HG03175 (cell line): ENCODE results near the gene MOSPD2.

Experiments
- ATAC-seq: cut with Tn5 transposase; IDR thresholded peaks from one replicate; pipeline ENCODE4 v1.9.1; 2021; ENCODE audit warnings: mild to moderate bottlenecking, moderate library complexity; ENCODE audit not compliant: unreplicated experiment

MOSPD2 gene

DNA sequence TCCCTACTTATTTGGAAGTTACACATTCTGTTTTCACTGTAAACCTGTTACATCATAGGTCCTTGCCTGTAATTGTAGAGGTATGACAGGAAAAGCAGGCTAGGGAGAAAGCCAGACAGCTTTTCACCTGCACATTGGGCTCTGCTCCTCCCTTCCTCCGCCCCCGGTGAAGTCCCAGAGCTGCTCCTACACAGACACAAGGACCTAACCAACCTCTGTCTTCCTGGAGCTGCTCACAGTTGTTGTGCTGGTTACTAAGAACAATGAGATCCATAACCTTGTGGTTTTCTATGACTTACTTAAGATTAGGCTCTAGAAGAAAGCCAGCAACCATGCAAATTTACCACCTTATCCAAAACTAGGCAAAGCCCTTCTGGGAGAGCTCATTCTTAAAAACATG, 40.0 kb downstream of the MOSPD2 start:
- ATAC-seq: no peak

DNA sequence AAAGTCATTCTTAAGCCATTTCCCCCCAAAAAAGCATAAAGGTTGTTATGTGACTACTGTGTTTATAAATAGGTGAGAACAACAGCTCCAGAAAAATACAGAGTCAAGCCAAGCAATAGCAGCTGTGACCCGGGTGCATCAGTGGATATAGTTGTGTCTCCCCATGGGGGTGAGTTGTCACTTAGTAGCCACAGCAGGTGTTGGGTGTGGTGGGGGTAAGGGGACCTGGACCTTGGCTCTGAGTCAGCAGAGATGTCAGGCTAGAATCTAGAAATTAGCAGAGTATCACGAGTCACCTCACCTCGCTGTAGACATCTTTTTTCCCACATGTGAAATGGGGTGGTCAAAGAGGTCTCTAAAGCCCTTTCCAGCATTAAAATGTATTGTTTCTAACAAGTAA, 42.4 kb downstream of the MOSPD2 start:
- no peak for ATAC-seq

DNA sequence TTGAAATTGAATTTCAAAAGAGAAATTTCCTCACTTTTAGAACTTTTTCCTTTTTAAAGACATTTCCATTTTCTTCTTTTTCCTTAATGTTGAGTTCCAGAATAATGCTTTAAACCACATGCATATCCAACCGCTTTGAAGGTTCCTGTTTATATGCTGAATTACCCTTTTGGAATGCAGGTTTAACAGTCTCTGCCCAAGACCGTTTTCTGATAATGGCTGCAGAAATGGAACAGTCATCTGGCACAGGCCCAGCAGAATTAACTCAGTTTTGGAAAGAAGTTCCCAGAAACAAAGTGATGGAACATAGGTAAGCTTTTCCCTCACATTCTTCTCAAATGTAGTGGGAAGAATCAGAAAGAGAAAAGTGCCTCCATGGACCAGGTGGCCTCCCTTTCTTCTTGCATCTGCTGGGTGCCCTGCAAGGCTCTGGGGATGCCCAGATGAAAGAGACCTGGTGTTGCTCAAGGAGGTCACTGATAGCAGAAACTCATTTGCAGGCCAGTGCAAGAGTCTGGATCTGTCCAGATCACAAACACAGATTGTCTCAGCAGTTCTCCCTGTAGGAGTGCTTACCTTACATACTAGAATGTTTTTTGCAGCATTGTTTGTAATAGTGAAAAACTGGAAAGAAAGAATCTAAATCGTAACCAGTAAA, 42.9 kb downstream of the MOSPD2 start:
- ATAC-seq: no peak

DNA sequence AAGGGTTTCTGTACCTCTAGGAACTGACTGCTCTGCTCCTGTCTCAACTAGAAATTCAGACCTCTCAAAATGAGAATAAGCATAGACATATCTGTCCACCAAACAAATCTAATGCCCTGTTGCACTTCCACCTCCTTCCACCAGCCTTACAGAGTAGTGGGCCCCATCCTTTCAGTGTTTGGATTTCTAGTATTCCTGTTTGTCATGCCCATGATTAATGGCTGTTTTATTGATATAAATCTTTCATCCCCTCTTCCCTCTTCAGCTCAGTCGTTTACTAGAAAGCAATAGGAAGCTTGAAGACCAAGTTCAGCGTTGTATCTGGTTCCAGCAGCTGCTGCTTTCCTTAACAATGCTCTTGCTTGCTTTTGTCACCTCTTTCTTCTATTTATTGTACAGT, 46.2 kb downstream of the MOSPD2 start:
- no peak for ATAC-seq

DNA sequence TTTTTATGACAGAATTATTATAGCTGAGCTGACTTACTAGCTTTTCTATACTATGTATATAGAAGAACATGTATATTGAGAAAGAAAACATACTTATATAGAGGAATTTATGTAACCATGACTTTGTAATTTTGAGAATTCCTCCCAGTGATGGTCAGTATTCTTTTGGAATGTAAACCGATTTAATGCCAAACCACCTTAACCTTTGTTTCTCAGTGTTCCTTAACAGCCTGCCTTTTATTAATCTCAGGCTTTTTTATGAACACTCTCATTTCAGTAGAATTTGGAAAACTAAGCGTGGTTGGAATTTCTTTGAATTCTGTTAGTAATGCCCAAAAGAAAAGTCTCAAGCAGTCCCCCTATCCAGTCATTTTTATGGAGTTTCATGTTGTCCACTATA, 47.0 kb downstream of the MOSPD2 start:
- no peak for ATAC-seq

DNA sequence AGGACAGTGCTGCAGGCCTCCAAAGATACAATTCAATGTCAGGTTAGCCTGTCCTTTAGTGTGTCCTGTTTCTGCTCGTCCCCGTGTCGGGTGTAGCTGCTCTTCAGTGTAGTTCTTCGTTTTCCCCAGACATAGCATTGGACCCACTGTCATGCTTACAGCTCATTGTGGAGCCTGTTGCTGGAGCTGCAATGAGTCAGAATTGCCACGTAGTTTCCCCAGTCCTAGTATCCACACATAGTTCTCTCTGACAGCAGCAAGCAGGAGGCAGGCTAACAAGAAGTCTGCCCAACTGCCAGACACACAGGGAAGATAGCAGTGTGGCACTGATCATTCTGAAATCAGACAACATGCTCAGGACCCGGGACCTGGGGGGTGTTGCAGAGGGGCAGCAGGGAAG, 49.2 kb downstream of the MOSPD2 start:
- ATAC-seq: no peak

DNA sequence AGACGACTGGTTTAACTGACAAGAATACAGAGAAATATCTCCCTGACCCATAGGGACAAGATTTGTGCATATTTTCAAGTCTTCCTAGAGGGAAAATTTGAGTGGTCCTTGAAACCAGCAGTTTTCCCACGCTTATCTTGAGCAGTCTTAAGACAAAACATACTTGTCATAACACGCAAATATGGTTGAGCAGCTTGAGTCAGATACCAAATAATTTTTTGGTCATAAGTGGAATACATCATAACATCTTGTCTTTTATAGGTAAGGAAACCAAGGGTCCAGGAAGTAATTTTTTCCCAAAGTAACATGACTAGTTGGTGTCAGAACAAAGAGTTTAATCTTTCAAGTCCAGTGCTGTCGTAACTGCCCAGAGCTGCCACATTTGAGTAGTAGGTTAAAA, 50.5 kb downstream of the MOSPD2 start:
- ATAC-seq: no peak

DNA sequence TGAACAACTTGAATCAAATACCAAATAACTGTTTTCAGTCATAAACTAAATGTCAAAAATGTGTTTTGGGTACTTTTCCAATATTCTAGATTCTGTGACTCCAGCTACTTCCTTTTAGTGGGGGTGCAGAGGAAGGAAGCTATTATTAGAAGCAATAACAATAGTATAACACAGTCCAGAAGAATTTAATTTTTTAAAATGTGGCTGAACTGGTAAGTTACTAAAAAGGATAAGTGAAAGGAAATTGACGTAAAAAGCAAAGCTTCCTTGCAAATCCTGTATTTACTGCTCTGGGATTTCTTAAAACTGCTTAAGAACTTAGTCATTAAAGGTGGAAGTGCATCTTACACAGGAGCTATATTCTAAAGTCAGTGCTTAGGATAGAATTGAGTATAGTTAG, 53.2 kb downstream of the MOSPD2 start:
- no peak for ATAC-seq

DNA sequence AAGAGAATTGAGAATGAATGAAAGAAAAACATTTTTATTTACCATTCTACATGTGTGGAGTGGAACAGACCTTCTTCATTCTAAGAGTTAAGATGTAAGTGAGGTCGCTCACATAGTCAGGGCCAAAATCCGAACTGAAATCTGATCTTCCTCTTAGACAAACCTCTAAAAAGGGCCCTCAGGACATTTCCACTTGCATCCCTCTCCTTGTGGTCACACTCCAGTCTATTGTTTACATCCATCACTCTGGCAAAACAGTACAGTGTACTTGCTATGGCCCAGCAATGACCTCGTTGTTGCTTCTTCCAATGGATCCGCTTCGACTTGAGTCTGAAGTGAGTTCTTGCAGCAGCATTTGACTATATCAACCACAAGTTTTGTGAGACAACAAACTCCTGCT, 54.2 kb downstream of the MOSPD2 start:
- no peak for ATAC-seq

DNA sequence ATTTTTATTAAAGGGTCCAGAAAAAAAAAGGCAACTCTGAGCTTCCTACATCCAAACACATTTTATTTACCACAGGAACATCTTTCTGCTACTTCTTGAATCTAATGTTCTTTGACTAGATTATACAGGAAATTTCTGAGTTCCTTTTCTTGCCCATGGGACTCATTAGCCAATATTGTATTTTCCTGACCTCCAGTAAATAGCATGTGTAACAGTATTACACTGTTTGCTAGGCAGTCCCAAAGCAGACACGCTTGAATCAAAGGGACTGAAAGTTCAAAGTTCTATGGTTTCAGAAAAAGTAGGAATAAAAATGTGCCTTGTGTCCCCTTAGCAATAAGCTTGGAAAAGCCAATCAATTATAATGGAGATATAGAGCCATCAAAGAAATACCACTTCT, 57.4 kb downstream of the MOSPD2 start:
- ATAC-seq: no peak

DNA sequence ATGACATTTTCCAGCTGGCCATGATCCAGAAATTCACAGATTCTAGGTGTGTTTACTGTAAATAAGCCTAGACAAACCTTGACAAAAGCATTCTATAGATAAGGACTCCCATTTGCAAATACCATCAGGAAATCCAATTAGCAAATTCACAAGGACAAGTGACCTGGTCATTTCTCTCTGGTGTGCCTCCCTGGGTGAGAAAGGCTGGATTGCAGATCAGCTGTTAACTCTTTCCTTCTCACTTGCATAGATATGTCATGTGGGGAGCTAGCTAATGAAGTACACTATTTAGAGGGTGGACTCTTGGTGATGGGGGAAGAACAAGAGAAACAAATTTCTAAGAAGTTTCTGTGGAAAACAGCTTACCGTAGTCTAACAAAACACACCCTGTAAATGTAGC, 58.9 kb downstream of the MOSPD2 start:
- no peak for ATAC-seq

DNA sequence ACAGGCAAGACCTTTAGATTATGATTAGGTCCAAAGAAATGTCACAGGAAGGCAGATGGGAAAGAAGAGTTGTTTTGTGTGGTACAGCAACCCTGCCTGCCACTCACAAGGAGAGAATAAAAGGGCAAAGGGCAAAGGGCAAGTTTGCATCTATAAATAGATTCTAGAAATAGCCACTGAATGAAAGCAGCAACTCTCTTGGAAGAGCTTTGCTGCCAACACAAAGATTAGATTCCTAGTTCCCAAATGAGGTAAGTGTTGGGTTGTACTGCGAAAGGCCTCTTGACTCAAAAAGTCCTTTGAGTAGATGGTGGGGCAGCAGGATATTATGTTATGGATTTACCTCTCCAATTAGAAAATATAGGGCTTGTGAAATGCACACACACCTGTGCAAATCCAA, 61.2 kb downstream of the MOSPD2 start:
- ATAC-seq: no peak

DNA sequence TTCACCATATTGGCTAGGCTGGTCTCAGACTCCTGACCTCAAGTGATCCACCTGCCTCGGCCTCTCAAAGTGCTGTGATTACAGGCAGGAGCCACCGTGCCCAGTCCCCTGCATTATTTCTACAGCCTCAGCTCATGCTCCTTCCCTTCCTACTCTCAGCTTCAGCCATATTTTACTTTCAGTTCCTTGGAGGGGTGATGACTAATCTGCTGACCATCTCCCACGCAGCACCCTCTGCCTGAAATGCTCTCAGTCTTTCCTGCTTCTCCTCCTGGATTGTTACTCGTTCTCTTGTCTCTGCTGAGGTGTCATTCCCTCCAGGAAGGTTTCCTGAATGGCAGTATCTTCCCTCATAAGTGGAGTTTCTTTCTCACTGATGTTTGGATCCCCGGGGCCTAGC, 63.3 kb downstream of the MOSPD2 start:
- peak; percentile 59 for ATAC-seq

DNA sequence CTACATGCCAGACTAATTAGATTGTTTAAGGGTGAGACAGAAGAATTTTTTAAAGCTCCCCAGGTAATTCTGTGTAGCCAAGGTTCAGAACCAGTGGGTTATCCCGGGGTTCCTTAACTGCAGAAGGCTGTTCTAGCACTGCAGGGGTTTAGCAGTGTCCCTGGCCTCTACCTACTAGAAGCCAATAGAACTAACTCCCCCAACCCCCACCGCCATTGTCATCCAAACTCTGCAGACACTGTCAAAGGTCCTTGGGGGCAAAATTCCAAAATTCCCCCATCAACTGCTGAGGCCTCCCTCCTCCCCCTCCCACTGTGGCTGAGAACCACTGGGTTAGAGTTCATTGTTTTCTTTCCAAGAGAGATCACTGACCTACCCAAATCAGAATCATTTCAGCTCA, 66.4 kb downstream of the MOSPD2 start:
- no peak for ATAC-seq

DNA sequence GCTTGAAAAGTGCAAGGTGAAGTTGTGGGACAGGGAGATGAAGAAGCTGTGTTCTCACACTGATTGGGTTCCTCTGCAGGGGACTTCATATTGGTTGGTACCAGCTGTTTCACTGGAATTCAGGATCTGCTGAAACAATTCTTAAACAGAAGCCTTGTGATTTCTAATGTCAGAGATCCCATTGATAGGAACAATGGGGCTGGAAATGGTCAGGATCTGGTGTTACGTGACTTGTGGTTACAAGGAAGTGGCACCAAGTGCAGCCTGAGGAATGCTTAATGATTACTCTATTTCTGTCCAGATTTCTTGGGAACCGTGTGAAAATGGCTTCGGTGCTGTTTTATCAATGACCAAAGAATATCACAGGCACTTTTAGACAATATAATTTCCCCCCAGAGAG, 68.1 kb downstream of the MOSPD2 start:
- no peak for ATAC-seq

DNA sequence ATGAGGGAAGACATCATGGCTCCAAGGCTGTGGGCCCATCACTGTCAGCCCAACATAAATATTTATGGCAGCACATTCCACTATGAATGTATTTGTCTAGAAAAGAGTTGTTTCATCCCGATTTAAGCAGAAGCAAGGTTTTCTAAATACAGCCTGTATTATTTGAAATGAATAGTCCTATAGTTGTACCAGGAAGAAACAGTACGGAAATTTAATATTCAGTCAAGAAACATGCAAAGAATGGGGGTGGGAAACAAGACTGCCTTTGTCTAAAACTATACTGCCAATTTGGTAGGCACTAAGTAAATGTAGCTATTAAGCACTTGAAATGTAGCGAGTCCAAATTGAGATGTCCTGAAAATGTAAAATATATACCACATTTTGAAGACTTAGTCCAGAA, 69.1 kb downstream of the MOSPD2 start:
- no peak for ATAC-seq

DNA sequence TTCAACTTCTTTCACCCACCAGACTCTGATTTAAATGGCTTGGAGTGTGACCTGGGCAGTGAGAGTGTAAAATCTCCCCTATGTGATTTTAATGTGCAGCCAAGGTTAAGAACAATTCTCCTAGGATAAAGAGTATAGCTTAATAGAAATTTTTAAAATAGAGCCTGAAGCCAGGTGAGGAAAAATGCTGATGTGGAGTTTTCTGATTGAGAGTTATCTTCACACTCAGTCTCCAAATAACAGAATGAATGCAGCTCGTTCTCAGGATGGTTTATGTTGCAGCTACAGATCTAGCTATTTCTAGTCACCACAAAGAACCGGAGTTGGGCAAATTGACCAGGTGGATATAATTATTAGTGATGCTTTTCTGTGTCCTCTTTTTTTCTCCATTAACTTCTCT, 70.7 kb downstream of the MOSPD2 start:
- ATAC-seq: no peak

DNA sequence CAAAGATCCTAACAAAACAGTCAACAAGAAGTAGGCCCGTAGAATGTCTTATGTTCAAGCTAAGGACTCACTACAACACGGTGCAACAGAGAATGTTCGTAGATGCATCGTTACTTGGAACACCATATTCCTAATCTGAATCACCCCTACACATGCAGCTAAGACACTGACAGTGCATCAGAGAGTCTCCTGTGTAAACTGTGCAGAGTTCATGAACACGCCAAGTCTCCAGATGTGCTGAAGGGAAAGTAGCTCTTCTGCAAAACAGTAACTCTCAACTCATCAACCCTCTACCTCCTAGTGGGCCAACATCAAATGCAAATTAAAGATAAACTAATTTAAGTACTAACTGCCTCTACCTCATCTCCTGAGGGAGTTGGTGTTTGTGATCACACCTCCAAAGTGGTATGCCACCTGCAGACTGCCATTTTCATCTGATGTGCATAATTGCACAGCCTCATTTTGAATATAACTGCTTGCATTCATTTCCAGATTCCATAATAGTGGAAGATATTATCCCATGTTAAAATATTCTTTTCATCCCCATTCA, 73.5 kb downstream of the MOSPD2 start:
- no peak for ATAC-seq

DNA sequence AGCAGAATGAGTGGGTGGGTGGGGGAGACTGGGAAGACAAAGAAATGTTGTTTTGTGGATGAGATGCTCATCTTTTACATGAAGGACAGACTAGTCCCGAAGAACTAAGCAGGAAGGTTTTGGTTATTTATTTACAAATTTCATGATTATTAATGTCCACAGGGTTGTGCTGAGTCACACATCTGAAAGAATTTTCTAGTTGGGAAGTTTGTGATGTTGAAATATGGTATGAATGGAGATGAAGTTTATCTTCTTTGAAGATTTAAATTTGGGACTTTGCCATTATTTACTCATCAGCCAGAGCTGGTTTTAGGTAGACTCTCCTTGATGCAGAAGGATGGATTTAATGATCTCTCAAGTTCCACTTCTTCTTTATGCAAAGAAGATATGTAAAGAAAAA, 75.5 kb downstream of the MOSPD2 start:
- ATAC-seq: no peak

DNA sequence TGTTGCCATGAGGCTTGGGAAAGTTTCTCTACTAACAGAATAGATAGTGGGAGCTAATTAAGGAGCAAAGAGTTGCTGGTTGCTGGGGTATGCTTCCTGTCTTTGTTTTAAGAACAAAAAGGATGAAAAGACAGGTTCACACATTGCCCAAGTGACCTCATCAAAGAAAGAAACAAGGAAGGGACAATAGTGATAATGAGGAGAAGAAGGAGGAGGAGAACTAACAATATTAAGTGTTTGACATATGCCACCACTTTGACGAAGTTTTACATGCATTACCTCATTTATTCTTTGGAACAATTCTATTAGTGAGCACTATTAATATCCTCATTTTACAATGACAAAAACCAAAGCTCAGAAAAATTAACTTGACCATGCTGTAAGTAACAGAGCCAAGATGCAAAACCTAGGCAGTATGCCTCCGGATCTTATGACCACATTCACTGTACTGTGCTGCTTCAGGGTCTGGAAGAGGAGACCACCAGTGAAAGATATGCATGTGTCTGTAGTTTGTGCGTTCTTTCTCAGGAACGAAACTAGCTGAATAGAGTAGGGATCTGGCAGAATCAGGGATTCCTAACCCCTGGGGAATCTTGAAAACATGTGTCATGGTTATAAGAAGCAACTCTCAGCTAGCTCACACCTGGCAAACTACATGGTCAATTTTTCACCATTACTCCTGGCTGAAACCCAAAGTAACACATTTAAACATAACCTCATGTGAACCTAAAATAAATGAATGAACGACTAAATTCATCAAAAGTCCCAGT, 83.8 kb downstream of the MOSPD2 start:
- ATAC-seq: no peak

DNA sequence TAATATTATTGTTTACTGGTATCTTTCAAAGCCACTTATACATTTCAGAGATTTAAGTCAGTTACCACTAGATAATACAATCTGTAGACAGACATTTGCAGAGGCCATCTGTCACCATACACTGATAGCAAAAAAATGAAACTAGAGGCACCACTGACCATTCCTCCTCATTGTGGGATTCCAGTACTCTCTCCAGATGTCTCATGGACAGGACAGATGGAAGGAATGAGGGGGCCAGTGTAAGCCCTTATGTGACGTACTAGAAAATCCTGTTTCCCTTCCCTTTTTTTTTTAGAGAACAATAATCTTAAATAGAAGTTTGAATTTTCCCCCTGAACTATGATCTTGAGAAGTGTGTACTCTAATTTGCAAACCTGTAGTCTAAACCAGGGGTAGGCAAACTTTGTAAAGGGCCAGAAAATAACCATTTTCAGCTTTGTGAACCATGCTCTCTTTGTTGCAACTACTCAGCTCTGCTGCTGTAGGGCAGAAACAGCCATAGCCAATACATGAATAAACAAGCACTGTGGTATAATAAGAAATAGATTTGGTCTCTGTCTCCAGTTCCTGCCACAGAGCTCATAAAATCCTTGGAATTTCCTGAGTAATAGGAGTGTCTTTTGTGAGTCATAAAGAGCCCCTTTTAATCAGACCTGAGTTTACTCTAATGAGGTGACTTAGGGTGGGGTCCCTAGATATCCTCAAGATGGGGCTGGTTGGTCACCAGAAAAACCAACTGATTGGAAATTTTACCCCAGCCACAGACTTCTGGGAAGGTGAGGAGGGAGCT, 90.4 kb downstream of the MOSPD2 start:
- ATAC-seq: no peak

DNA sequence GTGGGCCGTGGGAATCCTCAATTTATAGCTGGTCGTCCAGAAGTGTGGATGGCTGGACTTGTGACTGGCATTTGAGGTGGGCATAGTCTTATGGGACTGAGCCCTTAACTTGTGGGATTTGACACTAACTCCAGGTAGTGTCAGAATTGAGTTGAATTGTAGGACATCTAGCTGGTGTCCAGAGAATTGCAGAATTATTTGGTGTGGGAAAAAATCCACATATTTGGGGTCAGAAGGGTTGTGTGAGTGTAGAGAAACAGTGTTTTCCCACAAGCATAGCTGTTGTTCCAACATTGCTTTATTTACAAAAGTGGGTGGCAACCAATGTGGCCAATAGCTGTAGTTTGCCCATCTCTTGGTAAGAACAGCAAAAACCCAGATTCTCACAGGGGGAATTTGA, 91.3 kb downstream of the MOSPD2 start:
- ATAC-seq: no peak
